GM21367 (cell line): ENCODE results near the gene USO1.

Experiments
- ATAC-seq: cut with Tn5 transposase; IDR thresholded peaks from one replicate; pipeline ENCODE4 v1.9.1; 2021; ENCODE audit not compliant: unreplicated experiment

USO1 gene

DNA sequence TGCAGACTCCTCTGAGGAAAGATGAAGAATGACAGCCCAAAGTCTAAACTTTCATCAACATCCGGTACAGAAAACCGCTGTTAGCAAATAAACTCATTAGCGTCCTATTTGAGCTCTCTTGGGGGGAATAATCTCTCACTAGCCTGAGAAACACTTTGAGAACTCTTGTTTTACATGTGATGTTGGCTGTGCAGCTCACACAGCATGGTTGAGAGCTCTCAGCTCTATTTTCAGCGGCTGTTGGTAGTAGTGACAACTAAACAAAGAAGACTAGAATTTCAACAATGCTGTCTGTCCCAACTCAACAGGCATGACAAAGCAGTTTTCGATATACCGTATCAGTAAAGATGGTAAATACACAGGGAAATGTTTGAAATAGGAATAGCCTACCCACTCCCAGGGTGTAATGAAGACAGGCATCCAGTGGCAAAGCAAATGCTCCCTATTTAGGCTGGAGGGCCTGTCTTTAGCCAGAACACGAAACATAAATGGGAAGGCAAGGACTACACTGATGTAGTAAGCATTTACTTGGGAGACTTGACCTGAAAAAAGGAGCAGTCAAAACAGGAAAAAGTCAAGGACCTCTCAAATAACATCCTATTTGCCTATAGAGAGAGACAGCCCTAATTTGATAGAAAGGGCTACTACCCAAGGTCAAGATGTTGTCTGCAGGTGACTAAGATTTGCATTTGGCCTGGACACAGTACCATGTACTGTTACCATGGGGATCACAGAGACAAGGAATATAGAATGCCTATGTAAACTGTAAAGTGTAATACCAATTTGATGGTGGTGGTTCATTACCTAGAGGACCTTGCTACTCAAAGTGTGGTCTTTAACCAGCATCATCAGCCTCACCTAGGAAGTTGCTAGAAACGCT, 117.5 kb downstream of the USO1 start:
- ATAC-seq = no peak

DNA sequence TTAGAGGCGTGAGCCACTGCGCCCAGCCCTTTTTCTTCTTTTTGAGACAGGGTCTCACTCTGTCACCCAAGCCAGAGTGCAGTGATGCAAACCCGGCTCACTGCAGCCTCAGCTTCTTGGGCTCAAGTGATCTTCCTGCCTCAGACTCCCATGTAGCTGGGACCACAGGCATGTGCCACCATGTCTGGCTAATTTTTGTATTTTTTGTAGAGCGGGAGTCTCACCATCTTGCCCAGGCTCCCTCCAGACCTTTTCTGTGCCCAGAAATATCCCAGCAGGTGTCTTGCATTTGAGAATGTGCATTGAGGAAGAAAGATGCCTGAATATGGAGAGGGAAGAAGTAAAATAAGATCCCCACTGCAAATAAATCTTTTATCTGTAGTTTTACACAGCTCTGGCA, 119.2 kb downstream of the USO1 start:
- ATAC-seq = no peak

GRCh38 chr4:75844151-75844662, 119.8 kb downstream of the USO1 start:
- ATAC-seq = no peak

- no peak for ATAC-seq
Observed at GRCh38 chr4:75845992-75846391, 121.6 kb downstream of the USO1 start.

GRCh38 chr4:75848171-75848760, 123.9 kb downstream of the USO1 start:
- peak; percentile 58 for ATAC-seq

DNA sequence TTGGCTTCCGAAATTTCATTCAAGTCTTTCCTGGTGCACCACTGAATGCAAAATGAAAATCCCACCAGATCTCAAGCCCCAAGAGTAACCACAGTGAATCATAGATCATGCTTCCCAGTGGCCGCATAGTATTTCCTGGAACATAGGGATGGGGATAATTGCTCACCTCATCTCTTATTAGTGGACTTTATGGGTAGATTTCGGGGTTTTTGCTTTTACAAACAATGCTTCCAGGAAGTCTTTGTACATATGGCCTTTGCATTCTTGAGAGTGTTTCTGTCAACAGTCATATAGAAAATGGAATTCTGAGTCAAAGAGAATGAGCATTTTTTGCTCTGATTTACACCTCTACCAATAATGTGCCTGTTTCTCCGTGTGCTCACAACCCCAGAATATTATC, 124.5 kb downstream of the USO1 start:
- no peak for ATAC-seq

DNA sequence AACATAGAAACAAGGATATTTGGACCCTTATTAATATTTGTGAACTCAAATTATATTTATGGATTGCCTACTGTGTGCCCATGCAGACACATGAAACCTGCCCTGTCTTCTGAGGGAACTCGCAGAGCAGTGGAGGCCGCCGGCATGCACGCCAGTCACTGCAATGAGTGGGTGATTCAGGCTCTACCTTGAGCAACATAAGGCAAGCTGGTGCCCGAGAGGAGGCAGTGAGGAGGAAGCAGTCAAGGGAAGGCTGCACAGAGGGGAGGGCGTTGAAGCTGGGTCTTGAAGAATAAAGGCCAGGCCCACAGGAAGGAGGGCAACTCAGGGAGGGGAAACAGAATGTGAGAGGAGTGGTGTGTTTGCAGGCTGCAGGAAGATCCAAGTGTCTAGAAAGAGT, 125.1 kb downstream of the USO1 start:
- no peak for ATAC-seq

- no peak for ATAC-seq
Observed at GRCh38 chr4:75858721-75859120, 134.3 kb downstream of the USO1 start.

GRCh38 chr4:75860606-75861005, 136.2 kb downstream of the USO1 start:
- no peak for ATAC-seq
